GM18951 (cell line): ENCODE results near the gene PC.

Experiments used
- POLR2A ChIP-seq: IDR thresholded peaks from 4 replicates; pipeline ENCODE4 v1.6.1; 2011; ENCODE audit warnings: mild to moderate bottlenecking; ENCODE audit not compliant: insufficient read length, insufficient read depth; ENCODE audit errors: extremely low read depth
- in situ Hi-C: fragments of 300-500 bp; cut with MboI; formaldehyde crosslinking; loops from one replicate; pipeline ENCODE4 v1.12.0; 2022; ENCODE audit warnings: low sequenced_read_pairs, mixed read lengths, inconsistent platforms; ENCODE audit not compliant: unreplicated experiment

The PC gene

DNA sequence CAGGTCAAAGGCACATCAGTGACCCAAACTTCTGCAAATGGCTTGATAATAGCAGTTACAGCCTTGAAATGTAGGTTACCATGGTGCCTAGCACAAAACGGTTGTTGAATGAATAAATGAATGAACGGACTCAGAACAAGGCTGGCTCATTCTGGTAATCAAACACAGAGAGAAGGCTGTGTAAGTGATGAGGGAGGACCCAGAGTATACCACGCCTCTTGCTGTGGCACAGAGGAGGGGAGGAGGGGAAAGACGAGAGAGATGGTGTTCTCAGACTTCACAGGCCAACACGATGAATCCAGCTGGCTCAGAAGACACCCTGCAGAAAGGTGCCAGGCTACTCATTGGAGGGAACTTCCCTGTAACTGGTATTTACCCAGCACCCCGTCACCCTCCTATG, 38.3 kb downstream of the PC start:
- TF ChIP-seq POLR2A: no peak
- in situ Hi-C loops: no loop called here

DNA sequence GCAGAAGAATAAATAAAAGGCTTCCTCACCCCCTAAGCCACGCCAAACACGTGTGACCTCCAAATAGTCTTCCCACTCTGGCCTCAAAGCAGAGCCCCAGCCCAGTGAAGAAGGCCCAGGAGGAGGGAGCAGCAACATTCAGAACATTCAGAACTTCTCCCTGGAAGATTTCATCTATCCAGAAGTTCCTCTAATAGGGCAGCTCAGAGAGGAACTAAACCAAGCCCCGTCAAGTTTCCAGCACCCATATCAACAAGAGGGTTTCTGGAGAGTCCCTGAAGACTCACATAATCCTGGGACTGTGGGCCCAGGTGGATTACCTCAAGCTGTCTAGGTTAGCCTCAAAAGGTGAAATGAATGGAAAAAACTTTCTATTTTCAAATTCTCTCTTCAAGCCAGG, 39.4 kb downstream of the PC start:
- in situ Hi-C loops: no loop called here
- TF ChIP-seq POLR2A: no peak

DNA sequence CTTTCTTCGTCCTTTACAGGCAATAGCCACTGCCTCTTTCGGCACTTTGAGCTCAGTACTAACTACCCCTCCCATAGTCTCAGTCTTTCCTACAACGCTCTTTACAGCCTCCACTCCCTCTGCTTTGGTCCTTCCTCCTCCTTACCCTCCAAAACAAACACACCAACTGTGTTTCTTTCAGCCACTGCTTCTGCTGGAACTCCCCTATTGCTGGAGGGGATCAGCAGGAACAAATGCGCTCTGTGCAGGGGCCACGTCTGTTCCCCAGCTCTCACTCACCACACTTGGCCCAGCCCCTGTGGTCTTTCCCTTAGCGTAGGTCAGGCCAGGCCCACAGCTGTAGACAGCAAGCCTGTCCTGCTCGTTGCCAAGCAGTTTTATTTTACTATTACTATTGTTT, 42.3 kb downstream of the PC start:
- in situ Hi-C loops: no loop called here

GRCh38 chr11:66915046-66915832, 42.9 kb downstream of the PC start:
- no peak for TF ChIP-seq POLR2A
- in situ Hi-C loops: no loop called here

More for the DNA sequence above, 42.3 kb downstream of the PC start:
- TF ChIP-seq POLR2A: no peak

DNA sequence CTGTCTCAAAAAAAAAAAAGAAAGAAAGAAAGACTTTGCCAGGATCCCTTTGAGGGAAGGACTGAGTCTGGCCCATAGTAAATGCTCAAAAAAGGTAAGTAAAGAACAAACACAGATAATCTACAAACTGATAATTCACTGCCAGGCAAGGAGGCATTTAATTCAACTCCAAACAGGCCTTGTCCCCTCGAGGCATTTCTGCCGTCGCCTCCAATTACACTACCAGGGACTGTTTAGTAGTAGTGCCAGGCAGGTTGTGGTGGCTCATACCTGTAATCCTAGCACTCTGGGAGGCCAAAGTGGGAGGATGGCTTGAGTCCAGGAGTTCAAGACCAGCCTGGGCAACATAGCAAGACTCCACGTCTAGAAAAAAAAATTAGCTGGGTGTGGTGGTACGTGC, 43.7 kb downstream of the PC start:
- no peak for TF ChIP-seq POLR2A
- in situ Hi-C loops: no loop called here

- in situ Hi-C loops: no loop called here
- TF ChIP-seq POLR2A: no peak
Measured at GRCh38 chr11:66912911-66913310, 45.3 kb downstream of the PC start.

- in situ Hi-C loops: no loop called here
- TF ChIP-seq POLR2A: no peak
Measured at GRCh38 chr11:66912361-66912760, 45.8 kb downstream of the PC start.

- TF ChIP-seq POLR2A: no peak
- in situ Hi-C loops: no loop called here
Measured at GRCh38 chr11:66910669-66911068, 47.5 kb downstream of the PC start.

DNA sequence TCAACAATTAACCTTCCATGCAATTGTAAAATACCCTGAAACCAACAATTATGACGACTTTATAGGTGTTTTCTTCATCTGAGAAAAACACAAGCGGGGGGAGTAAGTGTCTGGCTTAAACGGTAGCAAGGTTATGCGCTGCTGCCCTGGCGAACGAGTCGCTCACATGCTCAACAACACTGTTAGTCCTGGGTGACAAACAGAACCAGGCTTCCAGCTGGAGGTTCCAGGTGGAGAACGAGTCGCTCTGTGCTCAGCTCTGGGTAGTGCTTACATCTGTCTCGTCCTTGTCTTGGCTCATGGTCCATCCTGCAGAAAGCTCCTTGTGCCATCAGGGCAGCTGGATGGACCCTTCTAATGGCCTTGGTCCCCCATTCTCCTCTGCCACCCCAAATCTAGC, 48.2 kb downstream of the PC start:
- no peak for TF ChIP-seq POLR2A
- in situ Hi-C loops: no loop called here

- in situ Hi-C loops: no loop called here
- no peak for TF ChIP-seq POLR2A
Measured at GRCh38 chr11:66909181-66909580, 49.0 kb downstream of the PC start.

- in situ Hi-C loops: no loop called here
- no peak for TF ChIP-seq POLR2A
Measured at GRCh38 chr11:66907751-66908630, 50.2 kb downstream of the PC start.

GRCh38 chr11:66906061-66906733, 52.0 kb downstream of the PC start:
- in situ Hi-C loops: no loop called here
- no peak for TF ChIP-seq POLR2A

DNA sequence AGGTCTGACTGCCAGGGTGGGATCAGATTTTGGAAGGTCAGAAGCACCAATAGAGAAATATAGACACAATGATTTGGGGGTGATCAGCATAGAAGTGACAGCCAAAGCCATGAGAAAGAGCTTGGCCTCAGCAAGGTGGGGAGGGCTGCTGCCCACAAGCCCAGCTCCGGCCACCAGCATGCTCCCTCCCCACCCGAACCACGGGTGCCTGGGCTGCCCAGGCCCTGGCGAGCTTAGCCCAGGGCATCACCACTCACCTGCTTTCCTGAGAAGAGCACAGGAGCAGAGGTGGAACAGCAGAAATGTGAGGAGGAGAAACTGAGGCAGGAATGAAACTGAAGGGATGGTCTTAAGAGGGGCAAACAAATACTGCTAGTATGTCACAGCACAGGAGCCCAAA, 52.6 kb downstream of the PC start:
- in situ Hi-C loops: no loop called here
- TF ChIP-seq POLR2A: no peak
